ENCODE measurements around the gene RRP12. TPM values are rescaled to one million over a fixed set of nuclear protein-coding genes. Genes with fewer than 3 reads are reported as not detected.
A peak's percentile ranks its signal among the peaks of the same experiment; 100 is the strongest.

Gene RRP12
- total and polyA plus RNA-seq, 9 of the 15 experiments (the other 6 are each of a cell fraction or from before 2014, with no cell fraction given) = 4.6 to 68.2 (median 21.8) TPM

DNA sequence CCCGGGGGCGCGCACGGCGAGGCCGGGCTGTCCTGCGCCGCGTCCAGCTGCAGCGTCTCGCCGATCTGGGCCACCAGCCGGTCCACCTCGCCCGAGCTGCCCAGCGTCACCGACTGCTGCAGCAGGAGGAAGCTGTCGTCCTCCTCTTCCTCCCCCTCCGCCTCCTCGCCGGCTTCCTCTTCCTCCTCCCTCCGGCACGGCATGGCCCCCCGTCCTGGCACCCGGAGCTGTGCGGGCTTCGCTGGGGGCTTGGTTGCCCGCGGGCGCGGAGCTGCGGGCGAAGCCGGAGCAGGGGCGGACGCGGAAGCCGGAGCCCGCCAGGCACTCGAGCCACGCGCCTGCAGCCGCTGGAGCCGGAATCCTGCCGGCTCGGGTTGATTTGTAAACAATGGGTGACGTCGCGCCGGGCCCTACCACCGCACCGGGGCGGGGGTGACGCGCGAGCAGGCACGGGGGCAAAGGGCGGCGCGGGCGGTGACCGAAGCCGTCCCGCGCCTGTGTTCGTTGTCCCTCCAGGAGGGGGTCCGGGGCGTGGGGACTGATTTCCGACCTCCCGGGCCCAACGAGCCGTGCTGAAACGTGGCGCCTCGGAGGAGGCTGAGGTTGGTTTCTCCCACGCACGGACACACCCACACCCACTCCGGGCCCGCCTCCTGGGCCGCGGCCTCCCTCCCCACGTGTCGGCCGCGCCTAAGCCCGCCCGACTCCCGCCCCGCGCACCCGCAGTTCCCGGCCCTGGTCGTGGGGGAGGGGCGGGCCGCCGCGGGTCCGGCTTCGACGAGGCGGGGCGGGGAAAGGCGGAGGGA is 66.6 kb downstream of the RRP12 start, which contains the start of gene FRAT2 (continued):
- TF ChIP-seq NONO (IDR thresholded peaks at IDR 0.05; ENCODE audit: low read depth in 2 of 2, low read length in 1 of 2) (peak; percentile 50 to 100; a peak in 3 of 4 replicates), PHF20 (IDR thresholded peaks at IDR 0.05; ENCODE audit: partially characterized antibody) (no peak)

DNA sequence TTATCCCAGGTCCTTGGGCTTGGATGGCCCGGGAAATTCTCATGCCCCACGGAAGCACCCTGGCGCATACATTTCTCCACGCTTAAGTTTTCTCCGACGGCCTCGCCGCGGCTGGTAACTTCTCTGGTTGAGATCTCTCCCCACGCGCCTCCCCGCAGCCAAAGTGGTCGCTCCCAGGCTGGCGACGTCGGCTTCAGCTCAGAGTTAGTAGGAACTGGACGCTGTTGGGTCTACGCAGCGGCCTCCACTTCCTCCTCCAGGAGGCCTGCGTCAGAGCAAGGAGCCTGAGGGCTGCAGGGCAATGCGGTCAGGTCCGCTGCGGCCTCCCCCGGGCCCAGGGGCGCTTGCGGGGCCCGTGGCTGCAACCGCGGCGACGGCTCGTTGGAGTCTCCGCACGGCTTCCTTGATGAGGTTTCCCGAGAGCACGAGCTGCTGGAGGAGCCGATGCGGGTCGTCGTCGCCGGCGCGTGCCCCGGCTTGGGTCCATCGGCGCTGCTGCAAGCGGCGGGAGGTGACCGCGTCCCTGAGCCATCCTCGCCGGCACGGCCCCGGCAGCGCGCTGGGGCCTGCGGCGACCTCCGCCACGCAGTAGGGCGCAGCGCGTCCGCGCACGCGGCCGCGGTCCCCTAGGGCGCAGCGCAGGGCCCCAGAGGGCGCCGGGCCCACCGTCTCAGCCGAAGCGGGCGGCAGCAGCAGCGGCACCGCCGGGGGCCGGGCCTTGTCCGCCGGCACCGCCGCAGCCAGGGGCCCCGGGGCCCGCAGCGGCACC is 67.4 kb downstream of the RRP12 start:
- WGBS (ENCODE audit: insufficient coverage, low coverage, missing lambda C conversion rate) = under 1% methylated on average over 27 of the region's 89 CpGs
- H3K9me3 ChIP-seq (replicated peaks; ENCODE audit: control insufficient read depth, insufficient read depth, low read depth, low read length) = no peaks in the 10 kb centered on the region
- peak overlapping the region; percentile 92 for H3K4me2 ChIP-seq (ENCODE audit: insufficient read depth, low read length)
- BruUV-seq (replicated peaks) = no TSS peak
- H3K9ac ChIP-seq (ENCODE audit: insufficient read depth in 1 of 2, low read depth in 2 of 2, low read length in 2 of 2) = peak overlapping the region; percentile 93 to 96
- no peaks in the 10 kb centered on the region for H3K9me1 ChIP-seq (ENCODE audit: control insufficient read depth, insufficient read depth, low read length)
- ATAC-seq (peak; percentile 52), DNase-seq (ENCODE audit: extremely low read depth in 1 of 4, low spot score in 3 of 4) (peak; percentile 29 to 64 (median 50)), FAIRE-seq (no peak)
- intact Hi-C loops (cut with micrococcal nuclease) (loop anchor here (2.0 to 5.0 kb wide), 2 partner anchors 41 to 55 kb away; partner anchors contain the start of gene ARHGAP19), in situ Hi-C loops (cut with MboI) (no loop called here)
- H2AFZ ChIP-seq (ENCODE audit: low read depth, low read length) = peak overlapping the region; percentile 48
- no peaks in the 10 kb centered on the region for H4K20me1 ChIP-seq (replicated peaks; ENCODE audit: control insufficient read depth, insufficient read depth, low read length)
- POLR2A ChIA-PET = interaction anchor here (0.6 to 2.3 kb wide), 13 partner anchors 8 to 1111 kb away, joined by 3 to 8 read pairs (median 3); partner anchors contain the start of genes ARHGAP19, FRAT1 and RRP12
- H3K4me3 ChIP-seq = peak overlapping the region; percentile 73
- peak overlapping the region; percentile 98 for H3K27ac ChIP-seq (ENCODE audit: extremely low read depth, low read depth, low read length)
- H3K4me1 ChIP-seq (replicated peaks in 1 of 2; ENCODE audit: control insufficient read depth in 2 of 2, insufficient read depth in 2 of 2, low read length in 2 of 2) = peaks cover 20 to 36% of the 10 kb centered on the region in 2 experiments
- H3K79me2 ChIP-seq (ENCODE audit: control insufficient read depth, insufficient read depth, low read length) = peaks cover 51% of the 10 kb centered on the region
- CTCF ChIA-PET (ENCODE audit: low intra/inter-chr PET ratio) = no interaction called here
- peaks cover 27% of the 10 kb centered on the region for H3K36me3 ChIP-seq (ENCODE audit: control insufficient read depth, insufficient read depth, low read length)
- H3K27me3 ChIP-seq (ENCODE audit: control insufficient read depth in 2 of 2, insufficient read depth in 2 of 2, low read length in 2 of 2) = no peaks in the 10 kb centered on the region
- TF ChIP-seq NONO (IDR thresholded peaks at IDR 0.05; ENCODE audit: low read depth in 2 of 2, low read length in 1 of 2) (0 out of 4 replicates have a peak, but pooled peaks of 1 of the 2 experiments have one; percentile 20), CXXC5 (CRISPR knock-in tag; IDR thresholded peaks at IDR 0.05) (peak; percentile 12; the same call in 1 of the 2 replicates), SIN3A (IDR thresholded peaks at IDR 0.05; ENCODE audit: borderline replicate concordance in 2 of 2, control insufficient read depth in 1 of 2, low read depth in 2 of 2, low read length in 2 of 2) (no peak; a peak in 1 of 4 replicates), ZNF347 (CRISPR knock-in tag; IDR thresholded peaks at IDR 0.05; ENCODE audit: low read depth) (no peak), E2F6 (IDR thresholded peaks at IDR 0.05; ENCODE audit: borderline replicate concordance in 1 of 2, extremely low read depth in 1 of 2, insufficient read depth in 1 of 2, insufficient read length in 1 of 2, low read depth in 1 of 2, low read length in 1 of 2, poor library complexity in 1 of 2, severe bottlenecking in 1 of 2) (peak; percentile 23 to 71), ZNF408 (CRISPR knock-in tag; IDR thresholded peaks at IDR 0.05; ENCODE audit: low read depth) (no peak), CHD1 (IDR thresholded peaks at IDR 0.05; ENCODE audit: low read length) (peak; percentile 75), RBFOX2 (IDR thresholded peaks at IDR 0.05; ENCODE audit: low read depth, low read length) (peak; percentile 59), PRDM10 (IDR thresholded peaks at IDR 0.05; ENCODE audit: partially characterized antibody) (peak; percentile 96), KAT8 (IDR thresholded peaks at IDR 0.05; ENCODE audit: low read depth) (no peak)

Measured in K562 (cell line).